Measurements from ENCODE around the gene PTGIS.

GRCh38 chr20:49590163-49591017, 22.5 kb upstream of the PTGIS start:
- no peak for TF ChIP-seq CTCF (IDR thresholded peaks at IDR 0.05)
- no peak for TF ChIP-seq POLR2A (IDR thresholded peaks at IDR 0.05; ENCODE audit: low read length)
- TF ChIP-seq HMGXB4 (CRISPR knock-in tag; IDR thresholded peaks at IDR 0.05; ENCODE audit: borderline replicate concordance): no peak
- no peak for TF ChIP-seq SMC3 (IDR thresholded peaks at IDR 0.05)
- TF ChIP-seq CHD4 (IDR thresholded peaks at IDR 0.05; ENCODE audit: borderline replicate concordance): no peak
- no peak for TF ChIP-seq E2F6 (IDR thresholded peaks at IDR 0.05; ENCODE audit: borderline replicate concordance, low read depth)
- TF ChIP-seq REST (IDR thresholded peaks at IDR 0.05): no peak
- TF ChIP-seq HOXA7 (CRISPR knock-in tag; IDR thresholded peaks at IDR 0.05): no peak
- TF ChIP-seq JUNB (IDR thresholded peaks at IDR 0.05): no peak
- no peak for TF ChIP-seq HDAC2 (IDR thresholded peaks at IDR 0.05)
- no peak for TF ChIP-seq PBX3 (IDR thresholded peaks at IDR 0.05)
- no peak for TF ChIP-seq RAD21 (conservative IDR thresholded peaks at IDR 0.05 in 1 of 2, IDR thresholded peaks at IDR 0.05 in 1 of 2)
- TF ChIP-seq RNF2 (IDR thresholded peaks at IDR 0.05; ENCODE audit: borderline replicate concordance, low read depth): no peak
- no peak for TF ChIP-seq EHMT2 (IDR thresholded peaks at IDR 0.05; ENCODE audit: low read depth)
